Nephron progenitor cell (in vitro differentiated cells): ENCODE data around the gene PLBD1.

ENCODE experiments used
- DNase-seq: peaks from one replicate; pipeline ENCODE4 v3.0.0; 2021
- H3K27ac Mint-ChIP-seq: 2 replicates; pipeline ENCODE4 v1.8.0; 2021; ENCODE audit warnings: mild to moderate bottlenecking, moderate library complexity, mixed read lengths
- H3K27me3 Mint-ChIP-seq: 2 replicates; pipeline ENCODE4 v1.8.0; 2021; ENCODE audit warnings: mild to moderate bottlenecking, low read depth, mixed read lengths; ENCODE audit not compliant: poor library complexity
- H3K36me3 Mint-ChIP-seq: 2 replicates; pipeline ENCODE4 v1.8.0; 2021; ENCODE audit warnings: low read depth, mixed read lengths
- H3K4me1 Mint-ChIP-seq: 2 replicates; pipeline ENCODE4 v1.8.0; 2021; ENCODE audit warnings: mixed read lengths
- H3K4me3 Mint-ChIP-seq: 2 replicates; pipeline ENCODE4 v1.8.0; 2021; ENCODE audit warnings: mild to moderate bottlenecking, moderate library complexity, mixed read lengths
- H3K9me3 Mint-ChIP-seq: 2 replicates; pipeline ENCODE4 v1.8.0; 2021; ENCODE audit warnings: mild to moderate bottlenecking, moderate library complexity, mixed read lengths
- TF ChIP-seq, protein P1 (sequence below): fragments of 200-600 bp; sonication (generic); IDR thresholded peaks from 2 replicates; pipeline ENCODE4 v1.5.0; 2021; ENCODE audit warnings: antibody characterized with exemption

PLBD1 gene

GRCh38 chr12:14554281-14555007 lies 13.2 kb downstream of the PLBD1 start:
- peaks cover 3% of the 10 kb centered on the region for H3K9me3 Mint-ChIP-seq
- no peak for DNase-seq
- no peaks in the 10 kb centered on the region for H3K4me1 Mint-ChIP-seq
- no peaks in the 10 kb centered on the region for H3K27me3 Mint-ChIP-seq
- no peak overlapping the region for H3K27ac Mint-ChIP-seq
- peaks cover 19% of the 10 kb centered on the region for H3K36me3 Mint-ChIP-seq
- H3K4me3 Mint-ChIP-seq, result no peak overlapping the region
- TF ChIP-seq, protein P1, sequence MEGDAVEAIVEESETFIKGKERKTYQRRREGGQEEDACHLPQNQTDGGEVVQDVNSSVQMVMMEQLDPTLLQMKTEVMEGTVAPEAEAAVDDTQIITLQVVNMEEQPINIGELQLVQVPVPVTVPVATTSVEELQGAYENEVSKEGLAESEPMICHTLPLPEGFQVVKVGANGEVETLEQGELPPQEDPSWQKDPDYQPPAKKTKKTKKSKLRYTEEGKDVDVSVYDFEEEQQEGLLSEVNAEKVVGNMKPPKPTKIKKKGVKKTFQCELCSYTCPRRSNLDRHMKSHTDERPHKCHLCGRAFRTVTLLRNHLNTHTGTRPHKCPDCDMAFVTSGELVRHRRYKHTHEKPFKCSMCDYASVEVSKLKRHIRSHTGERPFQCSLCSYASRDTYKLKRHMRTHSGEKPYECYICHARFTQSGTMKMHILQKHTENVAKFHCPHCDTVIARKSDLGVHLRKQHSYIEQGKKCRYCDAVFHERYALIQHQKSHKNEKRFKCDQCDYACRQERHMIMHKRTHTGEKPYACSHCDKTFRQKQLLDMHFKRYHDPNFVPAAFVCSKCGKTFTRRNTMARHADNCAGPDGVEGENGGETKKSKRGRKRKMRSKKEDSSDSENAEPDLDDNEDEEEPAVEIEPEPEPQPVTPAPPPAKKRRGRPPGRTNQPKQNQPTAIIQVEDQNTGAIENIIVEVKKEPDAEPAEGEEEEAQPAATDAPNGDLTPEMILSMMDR, result no peak

GRCh38 chr12:14548609-14549008 lies 19.1 kb downstream of the PLBD1 start:
- H3K27me3 Mint-ChIP-seq, result no peaks in the 10 kb centered on the region
- TF ChIP-seq, protein P1, result no peak
- H3K4me3 Mint-ChIP-seq, result no peak overlapping the region
- H3K36me3 Mint-ChIP-seq, result peaks cover 19% of the 10 kb centered on the region
- no peak overlapping the region for H3K27ac Mint-ChIP-seq
- no peak for DNase-seq
- H3K9me3 Mint-ChIP-seq, result peaks cover 3% of the 10 kb centered on the region
- H3K4me1 Mint-ChIP-seq, result no peaks in the 10 kb centered on the region

DNA sequence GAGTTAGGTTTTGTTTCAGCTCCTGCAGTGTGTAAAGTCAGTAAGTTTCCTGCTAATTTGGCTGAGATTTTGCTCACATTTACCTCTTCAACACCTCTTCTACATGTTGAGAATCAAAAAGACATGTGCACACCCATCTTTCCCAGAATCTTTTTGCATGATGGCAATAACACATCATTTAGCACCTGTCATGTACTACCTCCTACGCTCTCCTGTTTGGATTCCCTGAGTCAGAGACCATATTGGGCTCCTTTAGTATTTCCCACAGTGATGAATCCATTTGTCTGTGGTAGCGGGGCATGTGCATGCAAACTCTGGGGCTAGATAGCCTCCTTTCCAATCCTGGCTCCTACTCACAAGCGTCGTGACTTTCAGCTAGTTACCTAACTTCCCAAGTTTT lies 20.1 kb downstream of the PLBD1 start:
- peaks cover 16% of the 10 kb centered on the region for H3K36me3 Mint-ChIP-seq
- no peak overlapping the region for H3K27ac Mint-ChIP-seq
- no peaks in the 10 kb centered on the region for H3K4me1 Mint-ChIP-seq
- no peaks in the 10 kb centered on the region for H3K27me3 Mint-ChIP-seq
- no peak overlapping the region for H3K4me3 Mint-ChIP-seq
- TF ChIP-seq, protein P1, result no peak
- DNase-seq, result no peak
- H3K9me3 Mint-ChIP-seq, result peaks cover 3% of the 10 kb centered on the region

GRCh38 chr12:14545144-14546124 lies 22.2 kb downstream of the PLBD1 start:
- H3K4me3 Mint-ChIP-seq, result no peak overlapping the region
- TF ChIP-seq, protein P1, result no peak
- no peak for DNase-seq
- H3K4me1 Mint-ChIP-seq, result no peaks in the 10 kb centered on the region
- no peaks in the 10 kb centered on the region for H3K9me3 Mint-ChIP-seq
- H3K36me3 Mint-ChIP-seq, result peaks cover 7% of the 10 kb centered on the region
- H3K27me3 Mint-ChIP-seq, result no peaks in the 10 kb centered on the region
- H3K27ac Mint-ChIP-seq, result no peak overlapping the region

DNA sequence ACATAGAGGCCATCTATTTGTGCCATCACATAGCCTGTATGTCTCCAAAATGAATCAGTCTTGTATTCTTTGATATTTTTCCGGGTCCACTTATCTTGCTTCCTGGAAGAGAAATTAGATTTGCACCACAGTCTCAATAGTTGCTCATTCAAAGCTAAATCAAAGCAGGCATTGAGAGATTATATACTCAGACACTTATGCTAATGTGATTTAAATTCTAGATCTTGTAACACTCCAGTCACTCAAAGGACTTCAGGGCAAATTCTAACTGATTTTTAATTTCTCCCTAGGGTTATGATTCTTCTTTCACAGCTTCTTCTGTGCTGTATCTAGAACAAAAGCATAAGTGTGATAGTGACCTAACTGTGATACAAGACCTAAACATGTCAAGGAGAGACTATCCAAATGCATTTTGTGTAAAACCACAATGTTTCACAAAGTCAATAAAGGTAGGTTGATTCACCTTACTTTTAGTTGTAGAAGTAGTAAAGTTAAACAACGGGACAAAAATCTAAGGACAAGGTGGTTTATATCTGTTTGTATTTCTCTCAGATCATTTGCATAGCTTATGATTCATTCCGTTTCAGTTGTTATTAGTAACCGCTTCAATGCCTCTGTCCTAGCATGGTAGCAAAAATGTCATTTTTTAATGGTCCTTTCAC lies 26.8 kb downstream of the PLBD1 start:
- TF ChIP-seq, protein P1, result no peak
- Mint-ChIP-seq H3K4me1 (no peaks in the 10 kb centered on the region), H3K4me3 (no peak overlapping the region), H3K27ac (no peak overlapping the region), H3K9me3 (no peaks in the 10 kb centered on the region), H3K27me3 (no peaks in the 10 kb centered on the region), H3K36me3 (peaks cover 11% of the 10 kb centered on the region)
- DNase-seq, result no peak
